ENCODE measurements around the gene BANP. TPM values are rescaled to one million over a fixed set of nuclear protein-coding genes. Genes with fewer than 3 reads are reported as not detected.
"Not testable (repeated sequence)": the region's sequence is repeated elsewhere in the genome, so short reads cannot be mapped to it uniquely, and the experiment has no call there.

BANP gene
- total RNA-seq, 1 donor from 2014 or later: 16.4 TPM

GRCh38 chr16:88028177-88028930 lies 77.1 kb downstream of the BANP start:
- not testable (repeated sequence) for DNase-seq (ENCODE audit: low read depth, low spot score)

GRCh38 chr16:88030498-88030897 lies 79.3 kb downstream of the BANP start:
- no peak for DNase-seq (ENCODE audit: low read depth, low spot score)

GRCh38 chr16:88030961-88031360 lies 79.7 kb downstream of the BANP start:
- not testable (repeated sequence) for DNase-seq (ENCODE audit: low read depth, low spot score)

- not testable (repeated sequence) for DNase-seq (ENCODE audit: low read depth, low spot score)
Measured at GRCh38 chr16:88033003-88033740, 81.9 kb downstream of the BANP start.

- no peak for DNase-seq (ENCODE audit: low read depth, low spot score)
Measured at GRCh38 chr16:88034770-88035169, 83.5 kb downstream of the BANP start.

- DNase-seq (ENCODE audit: low read depth, low spot score): no peak
Measured at GRCh38 chr16:88035292-88035691, 84.1 kb downstream of the BANP start.

GRCh38 chr16:88035884-88036639 lies 84.8 kb downstream of the BANP start:
- not testable (repeated sequence) for DNase-seq (ENCODE audit: low read depth, low spot score)

- not testable (repeated sequence) for DNase-seq (ENCODE audit: low read depth, low spot score)
Measured at GRCh38 chr16:88036640-88036996, 85.4 kb downstream of the BANP start.

- DNase-seq (ENCODE audit: low read depth, low spot score): not testable (repeated sequence)
Measured at GRCh38 chr16:88037359-88037758, 86.1 kb downstream of the BANP start.

GRCh38 chr16:88037876-88038525 lies 86.8 kb downstream of the BANP start:
- not testable (repeated sequence) for DNase-seq (ENCODE audit: low read depth, low spot score)

- DNase-seq (ENCODE audit: low read depth, low spot score): not testable (repeated sequence)
Measured at GRCh38 chr16:88038526-88038908, 87.3 kb downstream of the BANP start.

GRCh38 chr16:88039591-88039990 lies 88.4 kb downstream of the BANP start:
- no peak for DNase-seq (ENCODE audit: low read depth, low spot score)

- not testable (repeated sequence) for DNase-seq (ENCODE audit: low read depth, low spot score)
Measured at GRCh38 chr16:88040196-88040876, 89.1 kb downstream of the BANP start.

- not testable (repeated sequence) for DNase-seq (ENCODE audit: low read depth, low spot score)
Measured at GRCh38 chr16:88040877-88041244, 89.6 kb downstream of the BANP start.

- DNase-seq (ENCODE audit: low read depth, low spot score): not testable (repeated sequence)
Measured at GRCh38 chr16:88041506-88041905, 90.3 kb downstream of the BANP start.

GRCh38 chr16:88041986-88042562 lies 90.8 kb downstream of the BANP start:
- not testable (repeated sequence) for DNase-seq (ENCODE audit: low read depth, low spot score)

- DNase-seq (ENCODE audit: low read depth, low spot score): not testable (repeated sequence)
Measured at GRCh38 chr16:88043208-88043910, 92.1 kb downstream of the BANP start.

- not testable (repeated sequence) for DNase-seq (ENCODE audit: low read depth, low spot score)
Measured at GRCh38 chr16:88044121-88044581, 92.9 kb downstream of the BANP start.

- not testable (repeated sequence) for DNase-seq (ENCODE audit: low read depth, low spot score)
Measured at GRCh38 chr16:88045361-88045760, 94.1 kb downstream of the BANP start.

GRCh38 chr16:88045820-88046303 lies 94.6 kb downstream of the BANP start:
- no peak for DNase-seq (ENCODE audit: low read depth, low spot score)

Measured in pulmonary artery endothelial cell (primary cell).